GM12891 (cell line): ENCODE measurements around the gene SAE1.

ENCODE experiments used
- DNase-seq: peaks from one replicate; pipeline ENCODE4 v3.0.0; 2011; ENCODE audit warnings: low spot score; ENCODE audit not compliant: insufficient read length
- FAIRE-seq: peaks from 2 replicates; lab custom pipeline; 2011; peaks lifted over from hg19 to GRCh38; lab: Jason Lieb, UNC
- PAX5 ChIP-seq: IDR thresholded peaks from 2 replicates; pipeline ENCODE4 v1.6.1; 2011; ENCODE audit warnings: low read length, moderate library complexity, mild to moderate bottlenecking; ENCODE audit not compliant: insufficient read depth, severe bottlenecking
- POLR2A ChIP-seq: IDR thresholded peaks from 2 replicates; pipeline ENCODE4 v1.6.1; 2011; ENCODE audit warnings: low read depth, low read length, control low read depth
- POLR2AphosphoS5 ChIP-seq: IDR thresholded peaks from 2 replicates; pipeline ENCODE4 v1.6.1; 2011; ENCODE audit warnings: low read depth, low read length, control low read depth
- POU2F2 ChIP-seq: IDR thresholded peaks from 2 replicates; pipeline ENCODE4 v1.6.1; 2011; ENCODE audit warnings: low read depth, mild to moderate bottlenecking, control low read depth, low read length, moderate library complexity
- SPI1 ChIP-seq: IDR thresholded peaks from 2 replicates; pipeline ENCODE4 v1.6.1; 2011; ENCODE audit warnings: low read depth, low read length, control low read depth
- TAF1 ChIP-seq: IDR thresholded peaks from 2 replicates; pipeline ENCODE4 v1.6.1; 2011; ENCODE audit warnings: low read depth, low read length, control low read depth

Gene SAE1

DNA sequence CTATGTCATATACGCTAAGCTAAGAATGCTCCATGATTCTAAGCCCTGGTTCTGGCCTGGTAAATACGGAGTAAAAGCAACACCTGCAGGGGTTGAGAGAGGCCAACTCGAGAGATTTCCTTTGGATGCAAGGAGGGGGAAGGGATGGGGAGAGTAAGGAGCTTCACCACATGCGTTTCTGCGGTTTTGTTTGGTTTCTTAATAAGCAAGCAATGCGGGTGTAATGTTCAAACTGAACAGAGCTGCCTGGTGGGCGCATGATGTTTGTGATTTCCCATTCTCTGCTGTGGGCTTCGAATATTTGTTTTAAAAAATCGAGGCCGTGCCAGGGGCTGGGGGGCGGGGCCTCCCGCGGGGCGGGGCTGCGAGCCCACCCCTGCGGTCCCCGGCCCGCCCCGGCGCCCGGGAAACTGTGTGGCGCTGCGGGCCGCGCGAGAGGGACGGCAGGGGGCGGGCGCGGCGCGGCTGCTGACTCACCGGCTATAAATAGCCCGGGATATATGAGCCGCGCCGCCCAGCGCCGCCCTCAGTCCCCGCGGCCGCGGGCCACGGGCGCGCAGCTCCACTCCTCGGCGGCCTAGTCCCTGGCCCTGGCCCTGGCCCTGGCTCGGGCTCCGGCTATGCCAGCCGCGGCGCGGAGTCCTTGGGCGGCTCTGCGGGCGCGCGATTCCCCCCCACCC, 95.3 kb downstream of the SAE1 start:
- TF ChIP-seq POU2F2, result peak; percentile 84
- TF ChIP-seq TAF1, result peak; percentile 90
- TF ChIP-seq POLR2AphosphoS5, result peak; percentile 98
- TF ChIP-seq POLR2A, result peak; percentile 98
- TF ChIP-seq SPI1, result no peak
- DNase-seq (peak; percentile 91), FAIRE-seq (peak; percentile 90)

DNA sequence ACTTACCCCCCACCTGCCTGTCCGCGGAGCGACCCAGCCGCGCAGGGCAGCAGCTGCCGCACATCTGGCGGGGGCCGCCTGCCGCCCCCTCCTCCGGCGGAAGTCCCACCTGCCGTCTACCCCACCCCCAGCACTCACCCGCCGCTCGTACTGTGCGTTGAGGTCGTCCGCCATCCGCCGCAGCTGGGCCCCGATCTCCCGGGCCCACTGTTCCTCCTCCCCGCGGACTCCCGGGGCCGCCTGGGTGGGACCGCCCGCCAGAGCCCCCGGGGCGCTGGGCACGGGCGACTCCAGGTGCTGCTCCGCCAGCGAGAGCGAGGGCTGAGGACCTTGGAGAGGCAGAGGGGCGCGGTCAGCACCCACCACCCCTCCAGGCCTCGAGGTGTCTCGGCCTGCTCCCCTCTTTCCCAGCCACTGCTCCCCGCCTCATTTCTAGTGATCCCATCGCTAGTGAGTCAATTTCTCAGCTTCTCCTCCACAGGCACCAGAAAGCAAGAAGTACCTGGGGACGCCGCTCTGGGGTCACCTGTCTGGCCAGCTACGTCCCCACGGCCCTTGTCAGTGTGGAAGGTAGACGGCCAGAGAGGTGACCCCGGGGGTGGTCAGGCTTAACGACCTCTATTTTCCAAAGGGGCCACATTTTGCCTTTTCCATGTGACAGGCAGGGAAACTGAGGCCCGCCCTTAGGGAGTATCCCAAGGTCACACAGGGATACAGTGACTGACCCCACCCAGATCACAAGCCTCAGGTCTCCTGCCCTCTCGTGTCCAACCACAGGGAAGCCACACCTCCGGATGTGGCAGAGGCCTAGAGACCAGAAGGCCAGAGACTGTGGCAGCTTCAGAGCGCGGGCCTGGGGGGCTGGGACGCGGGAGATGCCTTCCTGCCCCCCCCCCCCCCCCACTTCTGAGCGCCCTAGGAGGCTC, 96.1 kb downstream of the SAE1 start:
- peak; percentile 73 for FAIRE-seq

DNA sequence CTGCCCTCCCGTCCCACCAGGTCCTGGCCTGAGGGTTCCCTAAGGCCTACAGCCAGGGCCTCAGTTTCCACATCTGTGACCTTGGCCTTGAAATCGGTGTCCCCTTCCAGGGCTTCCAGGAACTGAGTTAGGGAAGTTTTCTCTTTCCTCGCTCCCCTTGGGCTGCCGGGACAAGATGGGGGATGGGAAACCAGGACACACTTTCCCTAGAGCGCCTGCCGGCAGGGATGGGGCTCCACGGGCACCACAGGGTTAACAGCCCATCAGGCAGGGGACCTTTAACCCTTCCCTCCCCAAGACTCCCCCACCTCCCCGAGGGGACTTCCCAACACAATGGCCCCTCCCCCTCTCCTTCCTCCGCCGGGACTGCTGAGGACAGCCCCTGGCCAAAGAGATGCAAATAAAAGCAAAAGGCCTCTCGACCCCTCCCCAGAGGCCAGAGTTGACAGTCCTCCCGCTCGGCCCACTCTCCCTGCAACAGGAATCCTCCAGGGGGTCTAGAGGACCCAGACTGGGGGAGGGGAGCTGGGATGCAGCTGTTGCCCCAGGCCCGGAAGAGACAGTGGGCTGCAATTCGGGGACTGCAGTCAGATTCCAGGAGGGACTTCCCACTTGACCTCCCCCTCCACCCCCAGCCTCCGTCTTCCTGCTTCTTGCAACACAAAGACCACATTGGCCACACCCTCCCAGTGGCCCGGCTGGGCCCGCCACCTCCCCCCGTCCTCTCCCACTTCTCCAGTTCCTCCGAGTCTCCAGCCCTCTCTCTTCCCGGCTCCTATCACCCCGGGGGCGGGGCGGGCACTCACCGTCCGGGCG, 96.9 kb downstream of the SAE1 start:
- no peak for DNase-seq
- peak; percentile 47 for FAIRE-seq
- TF ChIP-seq PAX5 (no peak), POLR2AphosphoS5 (0 out of 2 replicates have a peak, but pooled peaks have one; percentile 27), POLR2A (no peak; the same call in 1 of the 2 replicates), POU2F2 (peak; percentile 42; the same call in 1 of the 2 replicates), SPI1 (0 out of 2 replicates have a peak, but pooled peaks have one; percentile 4), TAF1 (peak; percentile 50; the same call in 1 of the 2 replicates)

More for the DNA sequence above, 96.1 kb downstream of the SAE1 start:
- TF ChIP-seq SPI1 (no peak), POLR2A (peak; percentile 36; the same call in 1 of the 2 replicates), TAF1 (no peak; the same call in 1 of the 2 replicates), POU2F2 (0 out of 2 replicates have a peak, but pooled peaks have one; percentile 24), POLR2AphosphoS5 (no peak; the same call in 1 of the 2 replicates), PAX5 (no peak)
- DNase-seq, result peak; percentile 58

DNA sequence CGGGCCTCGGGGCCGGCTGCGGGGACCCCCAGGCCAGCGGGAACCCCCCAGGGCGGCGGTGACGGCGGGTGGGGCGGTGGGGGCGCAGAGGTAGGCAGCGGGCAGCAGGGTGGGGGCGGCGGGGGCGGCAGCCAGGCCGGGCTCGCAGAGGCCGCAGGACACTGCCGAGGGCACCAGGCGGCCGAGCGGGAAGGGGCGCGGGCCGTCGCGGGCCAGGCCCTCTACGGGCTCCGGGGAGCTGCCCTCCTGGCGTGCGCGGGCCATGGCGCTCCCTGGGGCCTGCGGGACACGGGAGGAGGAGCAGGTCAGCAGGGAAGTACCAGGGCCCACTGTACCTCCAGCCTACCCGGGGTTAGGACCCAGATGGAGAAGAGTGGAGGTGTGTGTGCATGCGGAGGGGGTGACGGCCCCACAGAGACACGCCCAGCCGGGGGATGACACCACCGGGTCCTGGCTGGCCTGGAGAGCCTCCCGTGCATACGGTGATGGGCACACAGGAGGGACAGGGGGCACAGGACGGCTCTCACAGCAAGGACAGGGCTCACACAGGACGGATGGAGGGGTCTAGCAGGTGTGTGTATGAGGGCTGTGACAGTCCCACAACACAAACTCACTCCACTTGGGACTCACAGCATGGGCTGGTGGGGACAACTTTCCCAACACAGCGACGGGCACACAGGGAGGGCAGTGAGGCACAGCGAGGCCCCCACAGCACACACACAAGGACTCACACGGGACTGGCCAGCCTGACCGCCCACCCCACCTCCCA, 97.7 kb downstream of the SAE1 start:
- TF ChIP-seq POLR2AphosphoS5 (peak; percentile 44; the same call in 1 of the 2 replicates), POLR2A (no peak)
- no peak for DNase-seq
- peak; percentile 45 for FAIRE-seq

DNA sequence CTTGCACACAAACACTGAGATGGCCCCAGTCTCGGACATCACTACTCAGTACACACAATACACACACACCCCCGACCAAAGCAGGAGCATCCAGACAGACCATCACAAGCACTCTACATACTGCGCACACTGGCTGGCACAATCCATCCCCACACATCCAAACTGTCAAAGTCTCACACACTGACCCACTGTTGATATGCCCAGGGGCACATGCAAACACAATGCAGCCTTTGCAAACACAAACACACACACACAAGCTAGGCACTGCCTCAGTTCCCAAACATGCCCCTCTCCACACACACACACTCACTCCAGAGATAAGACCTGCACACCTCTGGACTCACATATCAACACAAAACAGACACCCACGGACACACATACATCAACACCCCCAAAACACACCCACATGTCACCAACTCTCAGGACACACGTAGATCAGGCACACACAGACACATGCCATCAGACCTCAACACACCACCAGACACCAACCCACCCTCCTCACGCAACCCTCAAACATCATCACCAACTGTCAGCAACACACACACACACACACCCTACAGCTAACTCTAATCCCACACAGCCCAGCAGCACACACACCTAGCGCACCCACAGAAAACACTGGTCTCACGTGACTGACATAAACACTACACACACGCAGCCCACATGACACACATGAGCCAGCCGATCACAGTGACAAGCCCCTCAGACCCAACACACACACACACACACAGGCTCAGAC, 98.5 kb downstream of the SAE1 start:
- no peak for DNase-seq
- FAIRE-seq, result peak; percentile 83
- TF ChIP-seq PAX5, result no peak
- no peak for TF ChIP-seq POLR2AphosphoS5
- no peak for TF ChIP-seq SPI1
- no peak for TF ChIP-seq POU2F2
- TF ChIP-seq TAF1, result no peak
- TF ChIP-seq POLR2A, result no peak

DNA sequence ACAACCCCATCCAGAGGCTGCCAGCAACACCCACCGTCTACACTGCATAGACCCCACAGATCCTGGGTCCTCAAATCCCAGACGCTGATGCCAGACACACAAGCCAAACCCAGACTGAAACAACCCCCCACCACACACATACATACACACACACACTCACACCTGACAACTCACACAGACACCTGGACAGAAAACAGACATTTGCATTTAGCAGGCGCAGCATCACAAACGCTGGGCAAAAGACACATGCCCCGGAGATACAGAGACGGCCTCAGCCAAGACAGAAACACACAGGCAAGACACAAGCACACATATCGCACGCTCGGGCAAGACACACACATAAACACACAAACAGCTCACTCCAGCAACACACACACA, 99.0 kb downstream of the SAE1 start:
- no peak for DNase-seq

DNA sequence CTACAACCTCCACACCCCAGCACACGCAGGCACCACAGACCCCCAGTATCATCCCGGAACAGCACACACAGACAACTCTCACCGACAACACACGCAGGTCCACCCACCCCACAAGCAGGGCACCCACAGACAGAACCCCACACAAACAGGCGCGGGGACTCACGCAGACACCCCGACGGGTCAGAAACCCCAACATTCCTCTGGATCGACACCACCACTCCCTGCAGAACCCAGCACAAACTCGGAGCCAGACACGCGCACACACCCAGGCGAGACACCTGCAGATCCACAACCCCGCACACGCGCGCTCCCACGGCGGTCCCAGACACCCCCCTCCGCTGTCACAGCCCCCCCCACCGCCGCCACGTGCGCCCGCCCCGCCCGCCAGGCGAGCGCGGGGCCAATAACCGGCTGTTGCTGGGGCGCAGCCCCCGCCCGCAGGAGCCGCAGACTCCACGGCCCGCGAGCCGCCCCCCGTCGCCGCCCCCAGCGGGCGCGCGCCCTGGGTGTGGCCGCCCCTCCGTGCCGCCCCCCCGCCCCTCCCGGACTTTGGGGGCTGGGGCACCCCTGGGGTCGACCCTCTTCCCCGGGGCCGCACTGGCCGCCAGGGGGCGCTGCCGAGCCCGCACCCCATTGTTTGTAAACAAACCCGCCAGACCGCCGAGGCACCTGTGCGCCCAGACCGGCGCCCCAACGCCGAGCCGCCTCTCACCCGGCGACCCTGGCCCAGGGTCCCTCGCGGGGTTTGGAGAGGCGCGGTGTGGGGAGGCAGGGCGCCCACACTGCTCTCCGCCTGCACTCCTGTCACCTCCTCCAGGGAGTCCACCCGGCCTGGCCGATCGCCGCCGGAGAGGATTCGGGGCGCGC, 99.7 kb downstream of the SAE1 start:
- FAIRE-seq (peak; percentile 28), DNase-seq (peak; percentile 63)
- TF ChIP-seq POLR2AphosphoS5, result no peak; the same call in 1 of the 2 replicates
- TF ChIP-seq SPI1, result no peak
- no peak for TF ChIP-seq POLR2A
- TF ChIP-seq PAX5, result no peak
- no peak for TF ChIP-seq TAF1
- no peak for TF ChIP-seq POU2F2

More for the DNA sequence above, 99.0 kb downstream of the SAE1 start:
- no peak for TF ChIP-seq POU2F2
- TF ChIP-seq SPI1, result no peak
- no peak for TF ChIP-seq POLR2AphosphoS5
- TF ChIP-seq TAF1, result no peak
- FAIRE-seq, result no peak
